ENCODE results near the gene MTHFD1. TPM values are rescaled to one million over a fixed set of nuclear protein-coding genes. Genes with fewer than 3 reads are reported as not detected.

The MTHFD1 gene
- total RNA-seq, 1 donor from 2014 or later = 49.3 TPM

DNA sequence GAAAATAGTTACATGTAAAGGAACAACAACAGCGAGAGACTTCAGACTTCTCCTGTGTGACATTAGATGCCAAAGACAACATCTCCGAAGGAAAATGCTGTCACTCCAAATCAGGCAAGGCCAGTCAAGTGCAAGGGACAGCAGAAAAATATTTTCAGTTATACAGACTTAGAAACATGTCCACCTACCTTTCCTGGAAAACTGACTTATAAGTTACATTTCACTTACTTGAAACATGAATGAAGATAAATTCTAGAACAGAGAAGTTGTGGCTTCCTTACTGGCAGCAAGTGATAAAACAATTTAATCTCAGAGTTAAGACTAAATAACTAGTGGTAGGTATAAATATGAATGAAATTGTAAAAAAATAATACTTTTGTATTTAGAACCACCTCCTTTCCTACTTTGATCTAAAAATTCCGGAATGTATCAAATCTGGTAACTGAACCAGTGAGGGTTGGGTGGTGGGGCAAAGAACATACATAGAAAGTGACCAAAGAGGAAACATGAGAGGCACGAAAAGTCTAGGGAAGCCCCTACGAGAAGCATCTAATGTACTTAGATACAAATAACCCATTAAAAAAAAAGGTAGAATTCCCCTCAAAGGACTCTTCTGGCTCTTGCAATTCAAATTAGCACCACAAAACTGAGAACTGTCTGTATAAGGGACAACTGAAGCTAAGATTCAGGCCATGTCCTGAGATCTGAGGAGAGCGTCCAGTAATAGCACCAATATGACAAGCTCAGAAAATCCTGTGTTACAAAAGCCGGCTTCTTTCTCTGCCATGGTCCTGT is 21.2 kb downstream of the MTHFD1 start:
- H3K4me3 ChIP-seq = no peak overlapping the region
- no peak overlapping the region for H3K4me2 ChIP-seq
- Mint-ChIP-seq H3K9me3 (no peaks in the 10 kb centered on the region), H3K27ac (no peak overlapping the region), H3K27me3 (ENCODE audit: insufficient read depth, low read depth) (peaks cover 2% of the 10 kb centered on the region), H3K36me3 (peaks cover 12% of the 10 kb centered on the region), H3K4me3 (no peak overlapping the region), H3K4me1 (peaks cover 3% of the 10 kb centered on the region)
- TF ChIP-seq, protein P1, sequence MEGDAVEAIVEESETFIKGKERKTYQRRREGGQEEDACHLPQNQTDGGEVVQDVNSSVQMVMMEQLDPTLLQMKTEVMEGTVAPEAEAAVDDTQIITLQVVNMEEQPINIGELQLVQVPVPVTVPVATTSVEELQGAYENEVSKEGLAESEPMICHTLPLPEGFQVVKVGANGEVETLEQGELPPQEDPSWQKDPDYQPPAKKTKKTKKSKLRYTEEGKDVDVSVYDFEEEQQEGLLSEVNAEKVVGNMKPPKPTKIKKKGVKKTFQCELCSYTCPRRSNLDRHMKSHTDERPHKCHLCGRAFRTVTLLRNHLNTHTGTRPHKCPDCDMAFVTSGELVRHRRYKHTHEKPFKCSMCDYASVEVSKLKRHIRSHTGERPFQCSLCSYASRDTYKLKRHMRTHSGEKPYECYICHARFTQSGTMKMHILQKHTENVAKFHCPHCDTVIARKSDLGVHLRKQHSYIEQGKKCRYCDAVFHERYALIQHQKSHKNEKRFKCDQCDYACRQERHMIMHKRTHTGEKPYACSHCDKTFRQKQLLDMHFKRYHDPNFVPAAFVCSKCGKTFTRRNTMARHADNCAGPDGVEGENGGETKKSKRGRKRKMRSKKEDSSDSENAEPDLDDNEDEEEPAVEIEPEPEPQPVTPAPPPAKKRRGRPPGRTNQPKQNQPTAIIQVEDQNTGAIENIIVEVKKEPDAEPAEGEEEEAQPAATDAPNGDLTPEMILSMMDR (IDR thresholded peaks at IDR 0.05) = no peak
- no peak for TF ChIP-seq EZH2 (IDR thresholded peaks at IDR 0.05)
- no peak for TF ChIP-seq EZH2phosphoT487 (IDR thresholded peaks at IDR 0.05)
- H3F3A ChIP-seq (ENCODE audit: low read depth) = peaks cover 5% of the 10 kb centered on the region
- H3K27ac ChIP-seq = peak overlapping the region; percentile 70
- peaks cover 13% of the 10 kb centered on the region for H3K79me2 ChIP-seq (ENCODE audit: low read depth)
- H3K4me1 ChIP-seq = peaks cover 4% of the 10 kb centered on the region
- H3K9me3 ChIP-seq (ENCODE audit: low read depth) = no peaks in the 10 kb centered on the region
- no peak overlapping the region for H3K9ac ChIP-seq
- H3K36me3 ChIP-seq = no peaks in the 10 kb centered on the region
- H2AFZ ChIP-seq (replicated peaks) = no peak overlapping the region
- no peak for DNase-seq (ENCODE audit: low spot score)
- H3K27me3 ChIP-seq = no peaks in the 10 kb centered on the region
- H4K20me1 ChIP-seq (ENCODE audit: low read depth) = no peaks in the 10 kb centered on the region

DNA sequence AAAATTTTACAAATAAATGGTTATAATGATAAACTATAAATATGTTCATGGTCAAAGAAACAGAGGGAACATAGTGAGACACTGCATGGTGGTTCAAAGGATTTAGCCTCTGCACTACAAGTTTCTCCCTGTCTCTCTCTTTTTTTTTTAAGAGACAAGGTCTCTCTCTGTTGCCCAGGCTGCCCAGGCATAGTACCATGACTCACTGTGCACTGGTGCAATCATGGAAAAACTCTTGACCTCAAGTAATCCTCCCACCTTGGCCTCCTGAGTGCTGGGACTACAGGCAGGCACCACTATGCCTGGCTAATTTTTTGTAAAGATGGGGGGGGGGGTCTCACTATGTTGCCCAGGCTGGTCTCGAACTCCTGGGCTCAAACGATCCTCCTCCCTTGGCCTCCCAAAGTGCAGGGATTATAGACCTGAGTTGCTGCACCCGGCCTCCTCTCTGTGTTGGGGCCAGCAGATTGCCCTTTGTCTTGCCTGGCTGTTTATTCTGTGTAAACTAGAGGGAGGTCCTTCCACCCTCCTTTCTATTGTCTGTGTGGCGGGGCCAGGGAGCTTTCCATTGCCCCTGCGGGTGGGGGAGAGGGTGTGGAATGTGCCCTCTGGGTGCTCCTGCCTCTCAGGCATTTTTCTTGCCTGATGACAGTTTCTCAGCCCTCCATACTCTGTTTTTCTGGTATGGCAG is 22.1 kb downstream of the MTHFD1 start:
- H3K36me3 Mint-ChIP-seq = peaks cover 12% of the 10 kb centered on the region
- DNase-seq (ENCODE audit: low spot score) = peak; percentile 53
- H3K79me2 ChIP-seq (ENCODE audit: low read depth) = peaks cover 13% of the 10 kb centered on the region

DNA sequence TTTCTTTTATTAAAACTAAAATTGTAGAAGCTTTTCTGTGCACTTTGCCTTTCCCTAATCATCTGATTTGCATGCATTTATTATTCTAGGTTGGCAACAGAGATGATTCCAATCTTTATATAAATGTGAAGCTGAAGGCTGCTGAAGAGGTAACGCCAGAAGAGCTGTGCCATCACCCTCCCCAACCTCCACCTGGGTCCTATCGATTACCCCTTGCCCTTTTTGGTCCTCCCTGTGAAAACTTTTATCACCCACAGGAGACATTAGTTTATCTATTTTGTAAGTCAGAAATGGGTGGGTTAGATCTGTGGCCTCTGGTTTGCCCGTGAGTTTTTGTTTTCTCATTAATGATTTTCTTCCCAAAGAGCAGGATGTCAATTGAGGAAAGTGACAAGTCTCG is 22.8 kb downstream of the MTHFD1 start:
- H3K4me2 ChIP-seq = no peak overlapping the region
- DNase-seq (ENCODE audit: low spot score) = no peak
- H3F3A ChIP-seq (ENCODE audit: low read depth) = peaks cover 5% of the 10 kb centered on the region
- no peak overlapping the region for H3K9ac ChIP-seq
- no peaks in the 10 kb centered on the region for H3K9me3 Mint-ChIP-seq
- TF ChIP-seq, protein P1 (IDR thresholded peaks at IDR 0.05) = no peak
- TF ChIP-seq EZH2 (IDR thresholded peaks at IDR 0.05) = no peak
- TF ChIP-seq EZH2phosphoT487 (IDR thresholded peaks at IDR 0.05) = no peak
- H3K4me3 Mint-ChIP-seq = no peak overlapping the region
- no peak overlapping the region for H3K4me3 ChIP-seq
- no peaks in the 10 kb centered on the region for H3K27me3 ChIP-seq
- H3K27ac ChIP-seq = peak overlapping the region; percentile 66
- no peak overlapping the region for H3K27ac Mint-ChIP-seq
- H3K36me3 Mint-ChIP-seq = peaks cover 17% of the 10 kb centered on the region
- peaks cover 2% of the 10 kb centered on the region for H3K27me3 Mint-ChIP-seq (ENCODE audit: insufficient read depth, low read depth)
- H3K79me2 ChIP-seq (ENCODE audit: low read depth) = peaks cover 6% of the 10 kb centered on the region
- peaks cover 4% of the 10 kb centered on the region for H3K4me1 ChIP-seq
- H3K4me1 Mint-ChIP-seq = peaks cover 3% of the 10 kb centered on the region
- no peak overlapping the region for H2AFZ ChIP-seq (replicated peaks)
- H3K36me3 ChIP-seq = no peaks in the 10 kb centered on the region
- no peaks in the 10 kb centered on the region for H3K9me3 ChIP-seq (ENCODE audit: low read depth)
- H4K20me1 ChIP-seq (ENCODE audit: low read depth) = no peaks in the 10 kb centered on the region

More for the DNA sequence above, 22.1 kb downstream of the MTHFD1 start:
- no peaks in the 10 kb centered on the region for H3K9me3 Mint-ChIP-seq
- H3K4me3 ChIP-seq = no peak overlapping the region
- peaks cover 4% of the 10 kb centered on the region for H3K4me1 ChIP-seq
- H3K4me1 Mint-ChIP-seq = peaks cover 3% of the 10 kb centered on the region
- no peak overlapping the region for H2AFZ ChIP-seq (replicated peaks)
- no peaks in the 10 kb centered on the region for H3K9me3 ChIP-seq (ENCODE audit: low read depth)
- H3K9ac ChIP-seq = no peak overlapping the region
- no peaks in the 10 kb centered on the region for H3K36me3 ChIP-seq
- H4K20me1 ChIP-seq (ENCODE audit: low read depth) = no peaks in the 10 kb centered on the region
- TF ChIP-seq EZH2phosphoT487 (IDR thresholded peaks at IDR 0.05) (no peak), EZH2 (IDR thresholded peaks at IDR 0.05) (no peak)
- TF ChIP-seq, protein P1 (IDR thresholded peaks at IDR 0.05) = no peak
- H3K4me3 Mint-ChIP-seq = no peak overlapping the region
- H3K4me2 ChIP-seq = no peak overlapping the region
- H3K27me3 Mint-ChIP-seq (ENCODE audit: insufficient read depth, low read depth) = peaks cover 2% of the 10 kb centered on the region
- peaks cover 5% of the 10 kb centered on the region for H3F3A ChIP-seq (ENCODE audit: low read depth)
- peak overlapping the region; percentile 70 for H3K27ac ChIP-seq
- H3K27me3 ChIP-seq = no peaks in the 10 kb centered on the region
- no peak overlapping the region for H3K27ac Mint-ChIP-seq

Measured in neural progenitor cell (in vitro differentiated cells).